Psoas muscle (tissue), 8 donors: ENCODE measurements around the gene TSHZ2. TPM values are rescaled to one million over a fixed set of nuclear protein-coding genes. Genes with fewer than 3 reads are reported as not detected.

Experiments used
- ATAC-seq, 4 donors: fragments of 200-7000 bp; cut with Tn5 transposase; one replicate each; pipeline ENCODE4 v1.9.1; 2020; ENCODE audit warnings: moderate library complexity in 3 of 4, mild to moderate bottlenecking in 2 of 4
- DNase-seq, 2 donors: peaks; one replicate each; pipeline ENCODE4 v3.0.0-alpha.2; 2020
- H3K27ac ChIP-seq: fragments of 200-600 bp; one replicate; pipeline ENCODE4 v1.8.0; 2022
- H3K27me3 ChIP-seq, 3 donors: fragments of 200-600 bp in 1 of 3; one replicate each; pipeline versions ENCODE4 v1.6.1 to v1.8.0; 2013 to 2022; ENCODE audit warnings: low read length in 2 of 3, mild to moderate bottlenecking in 2 of 3, moderate library complexity in 1 of 3; ENCODE audit not compliant: insufficient read depth in 3 of 3
- H3K36me3 ChIP-seq, 2 donors: fragments of 200-600 bp in 1 of 2; one replicate each; pipeline versions ENCODE4 v1.6.1 to v1.8.0; 2013 to 2022; ENCODE audit warnings: low read depth in 1 of 2, mild to moderate bottlenecking in 1 of 2, moderate library complexity in 1 of 2; ENCODE audit not compliant: insufficient read depth in 1 of 2
- H3K4me1 ChIP-seq: fragments of 200-600 bp; one replicate; pipeline ENCODE4 v1.8.0; 2022
- H3K4me3 ChIP-seq: fragments of 200-600 bp; one replicate; pipeline ENCODE4 v1.8.0; 2022; ENCODE audit warnings: mild to moderate bottlenecking
- H3K9me3 ChIP-seq: fragments of 200-600 bp; one replicate; pipeline ENCODE4 v1.8.0; 2022
- WGBS, 3 donors: extraction: QIAGEN DNeasy Blood & Tissue Kit; methylation state at CpG; one replicate each; pipeline versions ENCODE4 v1.1.6 to v1.1.7; 2013; 5-methylcytosine and 5-hydroxymethylcytosine counted together
- intact Hi-C, 2 donors: fragments of 100-400 bp; cut with DNase I; formaldehyde crosslinking; loops; one replicate each; pipeline versions ENCODE4 v1.11.0 to v1.14.2; 2022
- polyA plus RNA-seq, 3 donors: library from polyadenylated mRNA; stranded (reverse); fragments of 200-250 nt; gene quantifications; one replicate each; pipeline ENCODE4 v1.2.3, GENCODE V29; 2013
- total RNA-seq, 4 donors: library from RNA; stranded (reverse); fragmentation: NEBNext Ultra II Directional in 2 of 4; extraction: Animal tissue kit (Norgen Biotek cat#: 25700) in 2 of 4; gene quantifications; one replicate each; pipeline versions ENCODE4 v1.2.1 to v1.2.4, GENCODE V29; 2021 to 2023
- TF ChIP-seq, protein P1 (sequence below): fragments of 200-600 bp; IDR thresholded peaks from one replicate; pipeline ENCODE4 v1.8.0; 2022; ENCODE audit warnings: antibody characterized with exemption
- donor health status: healthy with polysubstance abuse.
- donor health status: DM: no; HTN: no; CAD: no; lungs with moderate emphysema.
- donor health status: Bipolar disorder and iron deficiency.
- donor health status: healthy.
- donor health status: DM: yes; HTN: yes; CAD: no.
- donor health status: DM: no; HTN: no; CAD: no.
- donor health status: DM: no; HTN: no; CAD: no.
- donor health status: DM: yes; HTN: yes; CAD: no.

TSHZ2 gene
- total and polyA plus RNA-seq, 7 donors = 0.39 to 7.5 (median 1.9) TPM

DNA sequence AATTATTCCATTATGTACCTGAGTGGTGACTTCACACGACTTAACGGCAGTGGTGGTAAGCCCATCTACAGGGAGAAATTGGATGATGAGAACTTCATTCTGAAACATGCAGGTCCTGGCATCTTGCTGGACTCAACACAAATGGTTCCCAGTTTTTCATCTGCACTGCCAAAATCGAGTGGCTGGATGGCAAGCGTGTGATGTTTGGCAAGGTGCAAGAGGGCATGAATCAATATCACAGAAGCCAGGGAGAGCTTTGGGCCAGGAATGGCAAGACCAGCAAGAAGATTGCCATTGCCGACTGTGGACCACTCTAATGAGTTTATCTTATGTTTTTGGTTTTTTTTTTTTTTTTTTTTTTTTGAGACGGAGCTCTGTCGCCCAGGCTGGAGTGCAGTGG is 449.2 kb downstream of the TSHZ2 start:
- no peak overlapping the region for H3K27ac ChIP-seq
- intact Hi-C loops = no loop called here
- no peaks in the 10 kb centered on the region for H3K4me1 ChIP-seq
- H3K4me3 ChIP-seq = no peak overlapping the region
- 83 to 85% (median 85%) methylated on average over 5 to 7 of the region's 7 CpGs for WGBS, 3 donors
- TF ChIP-seq, protein P1, sequence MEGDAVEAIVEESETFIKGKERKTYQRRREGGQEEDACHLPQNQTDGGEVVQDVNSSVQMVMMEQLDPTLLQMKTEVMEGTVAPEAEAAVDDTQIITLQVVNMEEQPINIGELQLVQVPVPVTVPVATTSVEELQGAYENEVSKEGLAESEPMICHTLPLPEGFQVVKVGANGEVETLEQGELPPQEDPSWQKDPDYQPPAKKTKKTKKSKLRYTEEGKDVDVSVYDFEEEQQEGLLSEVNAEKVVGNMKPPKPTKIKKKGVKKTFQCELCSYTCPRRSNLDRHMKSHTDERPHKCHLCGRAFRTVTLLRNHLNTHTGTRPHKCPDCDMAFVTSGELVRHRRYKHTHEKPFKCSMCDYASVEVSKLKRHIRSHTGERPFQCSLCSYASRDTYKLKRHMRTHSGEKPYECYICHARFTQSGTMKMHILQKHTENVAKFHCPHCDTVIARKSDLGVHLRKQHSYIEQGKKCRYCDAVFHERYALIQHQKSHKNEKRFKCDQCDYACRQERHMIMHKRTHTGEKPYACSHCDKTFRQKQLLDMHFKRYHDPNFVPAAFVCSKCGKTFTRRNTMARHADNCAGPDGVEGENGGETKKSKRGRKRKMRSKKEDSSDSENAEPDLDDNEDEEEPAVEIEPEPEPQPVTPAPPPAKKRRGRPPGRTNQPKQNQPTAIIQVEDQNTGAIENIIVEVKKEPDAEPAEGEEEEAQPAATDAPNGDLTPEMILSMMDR = no peak
- no peak for ATAC-seq
- DNase-seq = no peak
- no peaks in the 10 kb centered on the region for H3K36me3 ChIP-seq
- no peaks in the 10 kb centered on the region for H3K27me3 ChIP-seq
- no peaks in the 10 kb centered on the region for H3K9me3 ChIP-seq

DNA sequence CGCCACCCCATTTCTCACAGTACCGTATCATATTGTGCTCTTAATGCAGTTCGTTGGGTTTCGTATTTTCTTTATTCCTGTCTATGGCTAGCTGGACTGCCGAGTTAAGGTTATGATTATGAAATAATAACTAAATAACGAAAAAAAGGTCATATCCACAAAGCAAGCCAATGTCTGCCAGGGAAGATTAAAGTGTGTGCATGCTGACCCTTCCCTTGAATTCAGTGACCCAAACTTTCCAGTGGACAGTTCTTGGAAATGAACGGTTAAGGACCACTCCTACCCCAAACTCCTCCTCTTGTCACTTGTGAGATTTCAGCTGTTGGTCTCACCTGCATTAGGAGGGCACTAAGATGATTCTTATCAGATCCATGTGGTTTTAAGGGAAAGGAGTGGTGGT is 449.9 kb downstream of the TSHZ2 start:
- TF ChIP-seq, protein P1 = no peak
- ATAC-seq (no peak), DNase-seq (no peak)
- intact Hi-C loops = no loop called here
- 89 to 90% (median 90%) methylated on average over 7 of the region's 7 CpGs for WGBS, 3 donors
- Histone ChIP-seq H3K27ac (no peak overlapping the region), H3K36me3 (no peaks in the 10 kb centered on the region), H3K4me1 (no peaks in the 10 kb centered on the region), H3K4me3 (no peak overlapping the region), H3K27me3 (no peaks in the 10 kb centered on the region), H3K9me3 (no peaks in the 10 kb centered on the region)

DNA sequence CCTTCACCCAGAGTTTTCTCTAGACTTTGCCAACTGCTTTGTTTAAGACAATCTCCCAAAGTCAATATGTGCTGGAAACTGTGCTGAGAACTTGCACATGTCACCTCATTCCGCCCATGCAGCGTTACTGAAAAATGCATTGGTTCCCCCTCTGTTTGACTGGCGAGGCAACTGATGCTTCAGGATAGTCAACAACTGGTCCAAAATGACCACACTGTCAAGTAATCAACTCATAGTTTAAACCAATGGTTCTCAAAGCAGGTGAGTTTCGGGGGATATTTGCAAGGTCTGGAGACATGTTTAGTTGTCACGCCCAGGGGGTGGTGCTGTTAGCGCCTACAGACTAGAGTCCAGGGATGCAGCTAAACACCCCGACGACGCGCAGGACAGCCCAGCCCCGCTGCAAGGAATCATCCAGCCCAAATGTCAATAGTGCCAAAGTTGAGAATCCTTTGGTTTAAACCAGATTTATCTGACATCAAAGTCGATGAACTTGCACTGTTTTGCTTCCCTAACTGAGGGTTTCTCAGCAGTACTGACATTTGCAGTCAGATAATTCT is 451.5 kb downstream of the TSHZ2 start:
- DNase-seq (no peak), ATAC-seq (no peak)
- TF ChIP-seq, protein P1 = no peak
- H3K27ac ChIP-seq = no peak overlapping the region
- no peaks in the 10 kb centered on the region for H3K9me3 ChIP-seq
- H3K4me3 ChIP-seq = no peak overlapping the region
- no peaks in the 10 kb centered on the region for H3K27me3 ChIP-seq
- intact Hi-C loops = no loop called here
- H3K36me3 ChIP-seq = no peaks in the 10 kb centered on the region
- H3K4me1 ChIP-seq = no peaks in the 10 kb centered on the region
- 81 to 85% (median 84%) methylated on average over 12 of the region's 12 CpGs for WGBS, 3 donors

DNA sequence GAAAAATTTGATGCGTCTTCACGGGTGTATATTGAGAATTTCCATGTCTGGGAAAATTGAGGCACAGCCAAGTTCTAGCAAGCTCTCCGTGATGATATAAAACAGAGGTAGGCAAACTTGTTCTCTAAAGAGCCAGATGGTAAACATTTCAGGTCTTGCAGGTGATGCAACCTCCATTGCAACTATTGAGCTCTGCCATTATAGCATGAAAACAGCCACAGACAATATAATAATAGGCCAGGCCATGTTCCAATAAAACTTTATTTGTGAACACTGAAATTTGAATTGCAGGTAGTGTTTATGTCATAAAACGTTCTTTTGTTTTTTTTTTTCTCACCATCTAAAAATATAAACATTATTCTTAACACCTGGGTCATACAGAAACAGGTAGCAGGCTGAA is 453.3 kb downstream of the TSHZ2 start:
- Histone ChIP-seq H3K4me1 (no peaks in the 10 kb centered on the region), H3K27me3 (no peaks in the 10 kb centered on the region), H3K4me3 (no peak overlapping the region), H3K9me3 (no peaks in the 10 kb centered on the region), H3K27ac (no peak overlapping the region), H3K36me3 (no peaks in the 10 kb centered on the region)
- TF ChIP-seq, protein P1 = no peak
- ATAC-seq (no peak), DNase-seq (no peak)
- intact Hi-C loops = no loop called here
- WGBS, 3 donors = 81 to 88% (median 84%) methylated on average over 4 of the region's 4 CpGs

DNA sequence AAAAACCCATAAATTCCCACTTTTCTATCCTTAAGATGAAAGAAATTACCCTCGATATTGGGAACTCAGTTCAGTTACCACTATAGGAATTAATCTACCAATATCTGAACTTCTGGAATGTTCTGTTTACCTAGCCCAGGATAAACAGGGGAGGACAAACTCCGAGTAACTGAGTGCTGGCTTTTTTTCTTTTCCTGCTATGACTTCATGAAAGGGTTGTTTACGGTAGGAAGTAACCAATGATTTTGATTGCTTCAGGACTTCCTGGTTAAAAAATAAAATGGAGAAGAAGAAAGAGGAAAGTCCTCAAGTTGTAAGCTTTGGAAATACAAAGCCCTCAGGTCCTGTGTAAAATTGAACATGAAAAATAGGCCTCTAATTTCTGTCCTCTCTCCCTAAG is 453.8 kb downstream of the TSHZ2 start:
- H3K27ac ChIP-seq = no peak overlapping the region
- DNase-seq = no peak
- 59 to 71% (median 70%) methylated on average over 3 of the region's 3 CpGs for WGBS, 3 donors

More for the DNA sequence above, 453.8 kb downstream of the TSHZ2 start:
- Histone ChIP-seq H3K36me3 (no peaks in the 10 kb centered on the region), H3K9me3 (no peaks in the 10 kb centered on the region), H3K4me3 (no peak overlapping the region), H3K27me3 (no peaks in the 10 kb centered on the region), H3K4me1 (no peaks in the 10 kb centered on the region)
- ATAC-seq = no peak
- TF ChIP-seq, protein P1 = no peak
- intact Hi-C loops = no loop called here
